Spleen (tissue), 11 donors: ENCODE results near the gene PRR29. TPM values are rescaled to one million over a fixed set of nuclear protein-coding genes. Genes with fewer than 3 reads are reported as not detected.

Experiments used
- DNase-seq: peaks from one replicate; pipeline ENCODE4 v3.0.0-alpha.2; 2020
- H3K27ac ChIP-seq, 8 donors: fragments of 200-600 bp; sonication (generic) in 7 of 8; 1 replicate in 4 of 8; 2 replicates in 4 of 8; pipeline versions ENCODE4 v1.5.0 to v1.8.0; 2016 to 2021; ENCODE audit warnings: inconsistent platforms in 4 of 8, mild to moderate bottlenecking in 4 of 8, moderate library complexity in 1 of 8
- H3K27me3 ChIP-seq, 7 donors: fragments of 200-600 bp; sonication (generic) in 6 of 7; replicated peaks in 1 of 7; 1 replicate in 4 of 7; 2 replicates in 3 of 7; pipeline versions ENCODE4 v1.5.0 to v1.8.0; 2016 to 2021; ENCODE audit warnings: inconsistent platforms in 3 of 7, mild to moderate bottlenecking in 1 of 7
- H3K36me3 ChIP-seq, 6 donors: fragments of 200-600 bp; sonication (generic) in 5 of 6; 1 replicate in 4 of 6; 2 replicates in 2 of 6; pipeline versions ENCODE4 v1.5.0 to v1.8.0; 2016 to 2021; ENCODE audit warnings: inconsistent platforms in 2 of 6
- H3K4me1 ChIP-seq, 6 donors: fragments of 200-600 bp; sonication (generic) in 5 of 6; 1 replicate in 3 of 6; 2 replicates in 3 of 6; pipeline versions ENCODE4 v1.5.0 to v1.8.0; 2016 to 2021; ENCODE audit warnings: inconsistent platforms in 3 of 6
- H3K4me3 ChIP-seq, 8 donors: fragments of 200-600 bp; sonication (generic) in 7 of 8; 1 replicate in 4 of 8; 2 replicates in 4 of 8; pipeline versions ENCODE4 v1.5.0 to v1.8.0; 2016 to 2021; ENCODE audit warnings: inconsistent platforms in 4 of 8, mild to moderate bottlenecking in 4 of 8, moderate library complexity in 2 of 8
- H3K9me3 ChIP-seq, 8 donors: fragments of 200-600 bp; sonication (generic) in 7 of 8; 1 replicate in 4 of 8; 2 replicates in 4 of 8; pipeline versions ENCODE4 v1.5.0 to v1.8.0; 2016 to 2021; ENCODE audit warnings: inconsistent platforms in 4 of 8
- CTCF ChIP-seq, 11 experiments: fragments of 200-600 bp in 7 of 11; fragments of 450-650 bp in 4 of 11; sonication (generic) in 4 of 11; IDR thresholded peaks in 8 of 11; conservative IDR thresholded peaks in 3 of 11; 1 replicate in 7 of 11; 2 replicates in 4 of 11; pipeline versions ENCODE4 v1.4.0 to v1.8.0; 2016 to 2021; ENCODE audit warnings: antibody characterized with exemption in 11 of 11, inconsistent platforms in 4 of 11, mild to moderate bottlenecking in 1 of 11
- POLR2A ChIP-seq, 3 donors: fragments of 450-650 bp; IDR thresholded peaks; one replicate each; pipeline ENCODE4 v1.5.1; 2017; ENCODE audit warnings: antibody characterized with exemption in 3 of 3, mild to moderate bottlenecking in 1 of 3
- POLR2AphosphoS5 ChIP-seq, 3 donors: sonication (generic); formaldehyde crosslinking; IDR thresholded peaks; one replicate each; pipeline ENCODE4 v1.5.1; 2017; ENCODE audit warnings: antibody characterized with exemption in 3 of 3
- WGBS, 5 donors: extraction: QIAGEN DNeasy Blood & Tissue Kit in 3 of 5; methylation state at CpG; one replicate each; pipeline versions ENCODE4 v1.1.5 to v1.1.7; 2013 to 2018; 5-methylcytosine and 5-hydroxymethylcytosine counted together
- intact Hi-C: fragments of 100-400 bp; cut with DNase I; formaldehyde crosslinking; loops from one replicate; pipeline ENCODE4 v1.15.0; 2023; ENCODE audit warnings: low total_unique reads
- polyA plus RNA-seq, 3 donors: library from polyadenylated mRNA; stranded (reverse); fragments of 200-250 nt; gene quantifications; one replicate each; pipeline ENCODE4 v1.2.1, GENCODE V29; 2013
- total RNA-seq, 7 donors: library from RNA; depleted of rRNA in 3 of 7; stranded (reverse); fragments of >200 nt in 3 of 7; fragmentation: NEBNext Ultra II Directional in 4 of 7; extraction: Animal tissue kit (Norgen Biotek cat#: 25700) in 4 of 7; gene quantifications; one replicate each; pipeline versions ENCODE4 v1.1.0 to v1.2.1, GENCODE V29; 2016 to 2021
- donor health status: healthy with polysubstance abuse.
- donor health status: DM: no; HTN: no; CAD: no; lungs with moderate emphysema.
- donor health status: DM: no; HTN: no; CAD: no.
- donor health status: Bipolar disorder and iron deficiency.
- donor health status: healthy.
- donor health status: DM: no; HTN: no; CAD: no.
- donor health status: DM: yes; HTN: yes; CAD: no.

The PRR29 gene
- total and polyA plus RNA-seq, 10 donors = 0.65 to 9.1 (median 3.4) TPM

DNA sequence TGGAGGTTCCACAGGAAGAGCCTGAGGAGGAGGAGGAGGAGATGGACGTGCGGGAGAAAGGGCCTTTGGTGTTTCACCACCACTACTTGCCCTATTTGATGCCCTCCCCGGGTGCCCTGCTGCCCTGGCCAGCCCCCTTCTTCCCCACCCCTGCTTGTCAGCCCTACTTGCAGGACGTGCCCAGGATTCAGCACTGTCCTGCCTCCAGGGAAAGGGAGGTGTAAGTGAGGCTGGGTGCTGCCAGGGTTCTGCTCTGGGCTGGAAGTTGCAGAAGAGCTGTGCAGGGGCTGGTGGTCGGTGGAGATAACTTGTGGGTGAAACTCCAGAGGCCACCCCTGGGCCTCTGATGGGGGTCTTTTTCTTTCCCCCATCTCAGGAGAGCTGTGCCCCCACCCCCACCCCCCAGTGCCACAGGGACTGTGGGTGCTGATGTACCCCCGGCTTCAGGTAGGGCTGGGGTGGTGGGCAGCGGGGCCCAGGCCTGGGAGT is 3.0 kb downstream of the PRR29 start:
- Histone ChIP-seq H3K4me1 (peaks cover 8 to 94% (median 63%) of the 10 kb centered on the region in 6 donors), H3K9me3 (no peaks in the 10 kb centered on the region), H3K27me3 (peaks cover 0 to 26% (median 0%) of the 10 kb centered on the region in 7 donors), H3K36me3 (peaks cover 0 to 48% (median 36%) of the 10 kb centered on the region in 6 donors), H3K4me3 (no peak overlapping the region), H3K27ac (peak overlapping the region; percentile 64 to 89 (median 79))
- DNase-seq = peak; percentile 57
- WGBS, 5 donors = 70 to 86% (median 74%) methylated on average over 6 to 7 of the region's 7 CpGs
- TF ChIP-seq CTCF (IDR thresholded peaks at IDR 0.05 in 8 of 11, conservative IDR thresholded peaks at IDR 0.05 in 3 of 11) (no peak), POLR2A (IDR thresholded peaks at IDR 0.05) (no peak), POLR2AphosphoS5 (IDR thresholded peaks at IDR 0.05) (peak; percentile 6 to 47 (median 18))
- intact Hi-C loops = no loop called here

GRCh38 chr17:64001763-64002529 is 3.8 kb downstream of the PRR29 start:
- H3K4me3 ChIP-seq = peak overlapping the region in 1 of 8 donors; percentile 17
- DNase-seq = peak; percentile 84
- peaks cover 11 to 100% (median 70%) of the 10 kb centered on the region in 6 donors for H3K4me1 ChIP-seq
- peak overlapping the region; percentile 64 to 89 (median 79) for H3K27ac ChIP-seq
- intact Hi-C loops = no loop called here
- 51 to 83% (median 62%) methylated on average over 11 to 14 of the region's 14 CpGs for WGBS, 5 donors
- peaks cover 0 to 55% (median 36%) of the 10 kb centered on the region in 6 donors for H3K36me3 ChIP-seq
- no peaks in the 10 kb centered on the region for H3K9me3 ChIP-seq
- TF ChIP-seq CTCF (IDR thresholded peaks at IDR 0.05 in 8 of 11, conservative IDR thresholded peaks at IDR 0.05 in 3 of 11) (no peak), POLR2AphosphoS5 (IDR thresholded peaks at IDR 0.05) (peak; percentile 68 to 77 (median 71))
- H3K27me3 ChIP-seq = peaks cover 0 to 26% (median 0%) of the 10 kb centered on the region in 7 donors

- no peaks in the 10 kb centered on the region for H3K9me3 ChIP-seq
- peak overlapping the region in 1 of 8 donors; percentile 66 for H3K4me3 ChIP-seq
- H3K36me3 ChIP-seq = peaks cover 0 to 63% (median 36%) of the 10 kb centered on the region in 6 donors
- peaks cover 0 to 17% (median 0%) of the 10 kb centered on the region in 7 donors for H3K27me3 ChIP-seq
- DNase-seq = peak; percentile 77
- intact Hi-C loops = no loop called here
- H3K4me1 ChIP-seq = peaks cover 13 to 100% (median 71%) of the 10 kb centered on the region in 6 donors
- no peak for TF ChIP-seq POLR2A (IDR thresholded peaks at IDR 0.05)
- no peak for TF ChIP-seq CTCF (IDR thresholded peaks at IDR 0.05 in 8 of 11, conservative IDR thresholded peaks at IDR 0.05 in 3 of 11)
- peak in 2 of 3 donors; percentile 8 to 25 for TF ChIP-seq POLR2AphosphoS5 (IDR thresholded peaks at IDR 0.05)
- 76 to 93% (median 87%) methylated on average over 10 to 22 of the region's 22 CpGs for WGBS, 5 donors
- peak overlapping the region; percentile 64 to 89 (median 79) for H3K27ac ChIP-seq
These were observed 4.7 kb downstream of the PRR29 start for GRCh38 chr17:64002658-64003525.
